HEK293 (cell line): ENCODE data around the gene MIR17HG.

Experiments used
- BCL11A ChIP-seq: fragments of 450-650 bp; formaldehyde crosslinking; IDR thresholded peaks from 2 replicates; pipeline ENCODE4 v1.5.1; 2016; ENCODE audit warnings: low read depth, missing biosample characterization, missing genetic modification characterization
- CTCF ChIP-seq: fragments of 450-650 bp; formaldehyde crosslinking; IDR thresholded peaks from 2 replicates; pipeline ENCODE4 v1.5.1; 2016; ENCODE audit warnings: missing biosample characterization, missing genetic modification characterization
- GFI1B ChIP-seq: fragments of 450-650 bp; formaldehyde crosslinking; IDR thresholded peaks from 2 replicates; pipeline ENCODE4 v1.5.1; 2016; ENCODE audit warnings: missing biosample characterization, missing genetic modification characterization
- KLF10 ChIP-seq: fragments of 450-650 bp; IDR thresholded peaks from 2 replicates; pipeline ENCODE4 v1.5.1; 2018; ENCODE audit warnings: missing biosample characterization, mild to moderate bottlenecking, missing genetic modification characterization
- KLF9 ChIP-seq: fragments of 450-650 bp; formaldehyde crosslinking; IDR thresholded peaks from 2 replicates; pipeline ENCODE4 v1.5.1; 2016; ENCODE audit warnings: missing biosample characterization, missing genetic modification characterization, low read depth
- SCRT2 ChIP-seq: fragments of 450-650 bp; formaldehyde crosslinking; IDR thresholded peaks from 2 replicates; pipeline ENCODE4 v1.5.1; 2016; ENCODE audit warnings: missing biosample characterization, missing genetic modification characterization
- ZNF114 ChIP-seq: fragments of 450-650 bp; formaldehyde crosslinking; IDR thresholded peaks from 2 replicates; pipeline ENCODE4 v1.5.0; 2017; ENCODE audit warnings: missing biosample characterization, missing genetic modification characterization
- ZNF23 ChIP-seq: fragments of 450-650 bp; formaldehyde crosslinking; IDR thresholded peaks from 2 replicates; pipeline ENCODE4 v1.5.1; 2016; ENCODE audit warnings: missing biosample characterization, missing genetic modification characterization, borderline replicate concordance
- ZNF24 ChIP-seq: fragments of 450-650 bp; formaldehyde crosslinking; IDR thresholded peaks from 2 replicates; pipeline ENCODE4 v1.5.1; 2016; ENCODE audit warnings: missing biosample characterization, missing genetic modification characterization
- ZNF274 ChIP-seq, 2 experiments: fragments of 200-500 bp in 1 of 2; fragments of 450-650 bp in 1 of 2; sonication (Bioruptor generic) in 1 of 2; formaldehyde crosslinking in 1 of 2; IDR thresholded peaks; 2 replicates each; pipeline versions ENCODE4 v1.5.1 to v1.6.1; 2014 to 2016; ENCODE audit warnings: borderline replicate concordance in 1 of 2, inconsistent platforms in 1 of 2, low read length in 1 of 2, missing biosample characterization in 1 of 2, missing genetic modification characterization in 1 of 2
- TF ChIP-seq, protein P1 (sequence below): fragments of 450-650 bp; formaldehyde crosslinking; IDR thresholded peaks from 2 replicates; pipeline ENCODE4 v1.5.1; 2016; ENCODE audit warnings: missing biosample characterization, missing genetic modification characterization, low read depth

- TF ChIP-seq CTCF (tag by site-specific recombination) (no peak), ZNF24 (tag by site-specific recombination) (no peak), GFI1B (tag by site-specific recombination) (no peak), ZNF114 (tag by site-specific recombination) (no peak), ZNF23 (no peak), BCL11A (tag by site-specific recombination) (no peak), ZNF274 (IDR thresholded peaks at IDR 0.05; ENCODE audit: low read length) (no peak), ZNF274 (tag by site-specific recombination; IDR thresholded peaks at IDR 0.05; ENCODE audit: borderline replicate concordance) (no peak), SCRT2 (no peak), KLF9 (tag by site-specific recombination) (no peak), KLF10 (no peak)
- TF ChIP-seq, protein P1, sequence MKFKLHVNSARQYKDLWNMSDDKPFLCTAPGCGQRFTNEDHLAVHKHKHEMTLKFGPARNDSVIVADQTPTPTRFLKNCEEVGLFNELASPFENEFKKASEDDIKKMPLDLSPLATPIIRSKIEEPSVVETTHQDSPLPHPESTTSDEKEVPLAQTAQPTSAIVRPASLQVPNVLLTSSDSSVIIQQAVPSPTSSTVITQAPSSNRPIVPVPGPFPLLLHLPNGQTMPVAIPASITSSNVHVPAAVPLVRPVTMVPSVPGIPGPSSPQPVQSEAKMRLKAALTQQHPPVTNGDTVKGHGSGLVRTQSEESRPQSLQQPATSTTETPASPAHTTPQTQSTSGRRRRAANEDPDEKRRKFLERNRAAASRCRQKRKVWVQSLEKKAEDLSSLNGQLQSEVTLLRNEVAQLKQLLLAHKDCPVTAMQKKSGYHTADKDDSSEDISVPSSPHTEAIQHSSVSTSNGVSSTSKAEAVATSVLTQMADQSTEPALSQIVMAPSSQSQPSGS (tag by site-specific recombination): no peak
These were observed 21.4 kb downstream of the MIR17HG start for GRCh38 chr13:91368676-91369440.
